H1 (cell line): ENCODE results near the gene CFAP97. TPM values are rescaled to one million over a fixed set of nuclear protein-coding genes. Genes with fewer than 3 reads are reported as not detected.
A peak's percentile ranks its signal among the peaks of the same experiment; 100 is the strongest.

Experiments used
- CREB1 ChIP-seq: IDR thresholded peaks from 2 replicates; pipeline ENCODE4 v1.6.1; 2012; ENCODE audit warnings: inconsistent platforms
- CTBP2 ChIP-seq: IDR thresholded peaks from 2 replicates; pipeline ENCODE4 v1.7.0; 2011; ENCODE audit warnings: borderline replicate concordance, mild to moderate bottlenecking, moderate library complexity, mixed read lengths, low read length; ENCODE audit not compliant: insufficient read depth, insufficient read length
- CTCF ChIP-seq, 3 experiments: IDR thresholded peaks; 1 replicate in 2 of 3; 2 replicates in 1 of 3; pipeline versions ENCODE4 v1.5.1 to v1.6.1; 2011; ENCODE audit warnings: low read length in 3 of 3, mild to moderate bottlenecking in 3 of 3, inconsistent platforms in 2 of 3, low read depth in 1 of 3, moderate library complexity in 1 of 3; ENCODE audit not compliant: insufficient read depth in 1 of 3; ENCODE audit errors: control extremely low read depth in 1 of 3
- FOSL1 ChIP-seq: IDR thresholded peaks from 2 replicates; pipeline ENCODE4 v1.6.1; 2011; ENCODE audit warnings: mild to moderate bottlenecking, low read depth, low read length, moderate library complexity; ENCODE audit not compliant: insufficient read depth
- HDAC6 ChIP-seq: IDR thresholded peaks from one replicate; pipeline ENCODE4 v1.7.1; 2012; ENCODE audit warnings: low read depth, mild to moderate bottlenecking, inconsistent platforms, low read length, moderate library complexity
- JUN ChIP-seq: IDR thresholded peaks from 2 replicates; pipeline ENCODE4 v1.6.1; 2011; ENCODE audit warnings: low read depth, mild to moderate bottlenecking, improper control_type of control experiment, low read length
- JUND ChIP-seq: IDR thresholded peaks from 2 replicates; pipeline ENCODE4 v1.6.1; 2011; ENCODE audit warnings: mild to moderate bottlenecking, improper control_type of control experiment, low read length
- KDM4A ChIP-seq: IDR thresholded peaks from one replicate; pipeline ENCODE4 v1.7.1; 2012; ENCODE audit warnings: low read depth, mild to moderate bottlenecking, moderate library complexity, low read length, inconsistent platforms; ENCODE audit not compliant: severe bottlenecking
- NANOG ChIP-seq: IDR thresholded peaks from 2 replicates; pipeline ENCODE4 v1.6.1; 2011; ENCODE audit warnings: low read length, low read depth, mild to moderate bottlenecking, inconsistent platforms; ENCODE audit not compliant: insufficient read depth, poor library complexity, severe bottlenecking
- POLR2A ChIP-seq, 2 experiments: IDR thresholded peaks; 1 replicate in 1 of 2; 2 replicates in 1 of 2; pipeline ENCODE4 v1.6.1; 2011; ENCODE audit warnings: low read depth in 2 of 2, low read length in 2 of 2, mild to moderate bottlenecking in 2 of 2; ENCODE audit errors: control extremely low read depth in 1 of 2
- POU5F1 ChIP-seq: IDR thresholded peaks from 2 replicates; pipeline ENCODE4 v1.6.1; 2011; ENCODE audit warnings: low read depth, mild to moderate bottlenecking, low read length, moderate library complexity
- RAD21 ChIP-seq, 2 experiments: IDR thresholded peaks in 1 of 2; conservative IDR thresholded peaks in 1 of 2; 2 replicates each; pipeline ENCODE4 v1.6.1; 2011; ENCODE audit warnings: low read depth in 2 of 2, low read length in 2 of 2, improper control_type of control experiment in 1 of 2, inconsistent platforms in 1 of 2, mild to moderate bottlenecking in 1 of 2, moderate library complexity in 1 of 2
- RNF2 ChIP-seq: fragments of 200-900, 300-1000 bp; sonication (generic); IDR thresholded peaks from 2 replicates; pipeline ENCODE4 v1.7.1; 2016; ENCODE audit warnings: borderline replicate concordance, low read depth, mild to moderate bottlenecking, antibody characterized with exemption, low read length; ENCODE audit not compliant: poor library complexity, severe bottlenecking; ENCODE audit errors: missing control alignments
- SP2 ChIP-seq: IDR thresholded peaks from 2 replicates; pipeline ENCODE4 v1.6.1; 2012; ENCODE audit warnings: mild to moderate bottlenecking, low read length, inconsistent platforms
- SUZ12 ChIP-seq: fragments of 200-600 bp; sonication (generic); IDR thresholded peaks from 2 replicates; pipeline ENCODE4 v1.6.1; 2012; ENCODE audit warnings: mild to moderate bottlenecking, inconsistent platforms, low read length, moderate library complexity, mixed read lengths
- TAF1 ChIP-seq: IDR thresholded peaks from 2 replicates; pipeline ENCODE4 v1.6.1; 2011; ENCODE audit warnings: mild to moderate bottlenecking, low read depth, low read length
- TBP ChIP-seq: IDR thresholded peaks from 2 replicates; pipeline ENCODE4 v1.6.1; 2011; ENCODE audit warnings: low read depth, low read length, improper control_type of control experiment
- ZNF274 ChIP-seq: IDR thresholded peaks from 2 replicates; pipeline ENCODE4 v1.7.0; 2012; ENCODE audit warnings: low read length, borderline replicate concordance; ENCODE audit errors: extremely low read depth
- polyA plus RNA-seq, 7 experiments: library from polyadenylated mRNA; depleted of rRNA in 3 of 7; stranded (reverse) in 5 of 7; unstranded in 2 of 7; fragments of >200 nt in 5 of 7; fragments of 200-250 nt in 2 of 7; gene quantifications; 1 replicate in 5 of 7; 2 replicates in 1 of 7; 4 replicates in 1 of 7; pipeline versions ENCODE4 v1.2.1 to v1.2.3, GENCODE V29; 2011 to 2013; ENCODE audit warnings: missing spikeins in 2 of 7, mixed read lengths in 2 of 7
- total RNA-seq: library from RNA; stranded (reverse); fragmentation: NEBNext Ultra II Directional; extraction: Animal tissue kit (Norgen Biotek cat#: 25700); gene quantifications from 2 replicates; pipeline ENCODE4 v1.2.1, GENCODE V29; 2021
- TF ChIP-seq, protein P1 (sequence below): IDR thresholded peaks from 2 replicates; pipeline ENCODE4 v1.6.1; 2012; ENCODE audit warnings: inconsistent platforms

The CFAP97 gene
- total and polyA plus RNA-seq, 2 of the 8 experiments (the other 6 are each of a cell fraction or from before 2014, with no cell fraction given) = 9.2 to 40.4 TPM

DNA sequence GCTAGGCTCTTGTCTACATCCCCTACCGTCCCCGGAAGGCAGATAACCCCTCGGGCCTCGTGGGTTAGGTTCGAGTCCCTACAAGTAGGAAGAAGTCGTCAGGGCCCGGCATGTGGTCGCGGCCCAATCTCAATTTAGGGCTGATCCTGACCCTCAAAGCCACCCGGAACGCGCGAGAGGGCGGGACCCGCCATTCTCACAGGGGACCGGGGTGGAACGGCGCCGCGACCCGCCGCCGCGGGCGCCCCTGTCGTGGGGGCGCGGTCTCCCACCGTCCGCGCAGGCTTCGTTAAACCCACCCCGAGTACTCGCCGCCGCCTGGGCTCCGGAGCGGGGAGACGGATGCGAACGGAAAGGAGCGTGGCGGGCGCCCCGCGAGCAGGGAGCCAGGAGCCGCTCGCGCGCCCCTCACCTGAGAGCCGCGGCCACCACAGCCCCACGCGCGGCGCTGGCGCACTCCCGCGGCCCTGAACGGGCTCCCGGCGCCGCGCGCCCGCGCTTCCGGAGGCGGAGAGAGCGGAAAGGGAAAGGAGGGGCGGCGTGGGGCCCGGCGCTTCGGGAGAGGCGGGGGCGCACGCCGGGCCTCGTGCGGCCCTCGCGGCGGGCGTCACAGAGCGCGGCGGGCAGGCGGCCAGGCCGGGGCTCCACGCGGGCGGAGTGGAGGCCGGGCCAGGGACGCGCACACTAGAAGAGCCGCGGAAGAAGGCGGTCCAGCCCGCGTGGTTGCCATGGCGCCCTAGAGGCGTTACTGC lies at the start of gene CFAP97 (continued):
- TF ChIP-seq RNF2 (no peak), SP2 (no peak), HDAC6 (no peak), ZNF274 (no peak), SUZ12 (no peak), POLR2A (IDR thresholded peaks at IDR 0.05; ENCODE audit: control extremely low read depth in 1 of 2, low read depth in 2 of 2, low read length in 2 of 2) (no peak; a peak in 1 of 3 replicates), NANOG (no peak), CTBP2 (no peak), CREB1 (no peak), POU5F1 (no peak), CTCF (IDR thresholded peaks at IDR 0.05; ENCODE audit: control extremely low read depth in 1 of 3, insufficient read depth in 1 of 3, low read depth in 1 of 3, low read length in 3 of 3) (no peak), RAD21 (IDR thresholded peaks at IDR 0.05 in 1 of 2, conservative IDR thresholded peaks at IDR 0.05 in 1 of 2; ENCODE audit: low read depth in 2 of 2, low read length in 2 of 2) (no peak), TAF1 (peak; percentile 52; the same call in 1 of the 2 replicates), KDM4A (peak; percentile 92), FOSL1 (no peak), JUND (no peak), JUN (no peak), TBP (no peak)
- TF ChIP-seq, protein P1, sequence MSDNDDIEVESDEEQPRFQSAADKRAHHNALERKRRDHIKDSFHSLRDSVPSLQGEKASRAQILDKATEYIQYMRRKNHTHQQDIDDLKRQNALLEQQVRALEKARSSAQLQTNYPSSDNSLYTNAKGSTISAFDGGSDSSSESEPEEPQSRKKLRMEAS = peak; percentile 68
